GM12892 (cell line): ENCODE data around the gene ZNF80. TPM values are rescaled to one million over a fixed set of nuclear protein-coding genes. Genes with fewer than 3 reads are reported as not detected.
"Not testable (repeated sequence)": the region's sequence is repeated elsewhere in the genome, so short reads cannot be mapped to it uniquely, and the experiment has no call there.

Experiments used
- DNase-seq: peaks from one replicate; pipeline ENCODE4 v3.0.0; 2011; ENCODE audit not compliant: insufficient read length
- FAIRE-seq: peaks from 2 replicates; lab custom pipeline; 2011; peaks lifted over from hg19 to GRCh38; lab: Jason Lieb, UNC
- POLR2A ChIP-seq: IDR thresholded peaks from 2 replicates; pipeline ENCODE4 v1.6.1; 2011; ENCODE audit warnings: low read depth, low read length, control low read depth
- POLR2AphosphoS5 ChIP-seq: IDR thresholded peaks from 2 replicates; pipeline ENCODE4 v1.6.1; 2011; ENCODE audit warnings: low read depth, low read length, control low read depth
- TAF1 ChIP-seq: IDR thresholded peaks from 2 replicates; pipeline ENCODE4 v1.6.1; 2011; ENCODE audit warnings: low read depth, mild to moderate bottlenecking, control low read depth, low read length, borderline replicate concordance
- polyA plus RNA-seq: library from polyadenylated mRNA; unstranded; fragments of >200 nt; gene quantifications from one replicate; pipeline ENCODE4 v1.2.1, GENCODE V29; 2012; ENCODE audit warnings: missing spikeins, inconsistent platforms; ENCODE audit not compliant: missing spikeins

Gene ZNF80
- polyA plus RNA-seq, result not detected

GRCh38 chr3:114237478-114237877, at the start of gene ZNF80:
ZNF80 (minus strand) TSS chr3:114237578; CDS start chr3:114237074, 504 bp downstream.
- FAIRE-seq, DNase-seq: not testable (repeated sequence)

GRCh38 chr3:114286266-114286665, 48.9 kb upstream of the ZNF80 start:
- TF ChIP-seq POLR2A (no peak), POLR2AphosphoS5 (no peak), TAF1 (no peak)
- DNase-seq (no peak), FAIRE-seq (no peak)

GRCh38 chr3:114285648-114286230, 48.4 kb upstream of the ZNF80 start:
- FAIRE-seq (no peak), DNase-seq (no peak)
- no peak for TF ChIP-seq POLR2A
- no peak for TF ChIP-seq POLR2AphosphoS5
- TF ChIP-seq TAF1, result no peak

- FAIRE-seq, result no peak
- TF ChIP-seq POLR2A (no peak), POLR2AphosphoS5 (no peak), TAF1 (no peak)
- no peak for DNase-seq
Observed at GRCh38 chr3:114284644-114285043, 47.3 kb upstream of the ZNF80 start.

- DNase-seq, FAIRE-seq: not testable (repeated sequence)
Observed at GRCh38 chr3:114276856-114277255, 39.5 kb upstream of the ZNF80 start.

GRCh38 chr3:114274929-114275328, 37.6 kb upstream of the ZNF80 start:
- no peak for DNase-seq
- no peak for FAIRE-seq
- TF ChIP-seq TAF1 (no peak), POLR2AphosphoS5 (no peak), POLR2A (no peak)

GRCh38 chr3:114272271-114272670, 34.9 kb upstream of the ZNF80 start:
- DNase-seq (no peak), FAIRE-seq (no peak)
- no peak for TF ChIP-seq POLR2A
- TF ChIP-seq POLR2AphosphoS5, result no peak
- TF ChIP-seq TAF1, result no peak

- no peak for TF ChIP-seq POLR2AphosphoS5
- TF ChIP-seq POLR2A, result no peak
- no peak for TF ChIP-seq TAF1
- DNase-seq (no peak), FAIRE-seq (no peak)
Observed at GRCh38 chr3:114270019-114270418, 32.6 kb upstream of the ZNF80 start.

- DNase-seq (no peak), FAIRE-seq (no peak)
- TF ChIP-seq TAF1, result no peak
Observed at GRCh38 chr3:114260152-114260551, 22.8 kb upstream of the ZNF80 start.

GRCh38 chr3:114259566-114259965, 22.2 kb upstream of the ZNF80 start:
- no peak for TF ChIP-seq TAF1
- TF ChIP-seq POLR2A, result no peak
- TF ChIP-seq POLR2AphosphoS5, result no peak
- FAIRE-seq (no peak), DNase-seq (no peak)

- TF ChIP-seq POLR2A, result no peak
- no peak for TF ChIP-seq TAF1
- no peak for TF ChIP-seq POLR2AphosphoS5
- DNase-seq (no peak), FAIRE-seq (no peak)
Observed at GRCh38 chr3:114253505-114253904, 16.1 kb upstream of the ZNF80 start.

GRCh38 chr3:114252954-114253353, 15.6 kb upstream of the ZNF80 start:
- TF ChIP-seq TAF1, result no peak
- no peak for TF ChIP-seq POLR2AphosphoS5
- TF ChIP-seq POLR2A, result no peak
- no peak for DNase-seq
- FAIRE-seq, result no peak

GRCh38 chr3:114242947-114243346, 5.6 kb upstream of the ZNF80 start:
- peak; percentile 24 for DNase-seq
- TF ChIP-seq TAF1 (no peak), POLR2AphosphoS5 (no peak), POLR2A (no peak)
- peak; percentile 83 for FAIRE-seq
